ENCODE measurements around the gene CIC. TPM values are rescaled to one million over a fixed set of nuclear protein-coding genes. Genes with fewer than 3 reads are reported as not detected.

CIC gene
- total RNA-seq, 4 donors from 2014 or later: 15.2 to 52.2 (median 41.5) TPM

GRCh38 chr19:42293540-42293939 lies 24.5 kb downstream of the CIC start:
- Histone ChIP-seq H3K4me3 (no peak overlapping the region), H3K4me1 (no peaks in the 10 kb centered on the region), H3K9me3 (no peaks in the 10 kb centered on the region), H3K27ac (no peak overlapping the region), H3K36me3 (peaks cover 0 to 66% of the 10 kb centered on the region in 2 donors), H3K27me3 (no peaks in the 10 kb centered on the region)
- intact Hi-C loops (cut with DNase I; ENCODE audit: low total_unique reads) (no loop called here), in situ Hi-C loops (cut with MboI; ENCODE audit: low sequenced_read_pairs in 4 of 4) (no loop called here)
- ATAC-seq (no peak), DNase-seq (no peak)
- TF ChIP-seq, protein P1, sequence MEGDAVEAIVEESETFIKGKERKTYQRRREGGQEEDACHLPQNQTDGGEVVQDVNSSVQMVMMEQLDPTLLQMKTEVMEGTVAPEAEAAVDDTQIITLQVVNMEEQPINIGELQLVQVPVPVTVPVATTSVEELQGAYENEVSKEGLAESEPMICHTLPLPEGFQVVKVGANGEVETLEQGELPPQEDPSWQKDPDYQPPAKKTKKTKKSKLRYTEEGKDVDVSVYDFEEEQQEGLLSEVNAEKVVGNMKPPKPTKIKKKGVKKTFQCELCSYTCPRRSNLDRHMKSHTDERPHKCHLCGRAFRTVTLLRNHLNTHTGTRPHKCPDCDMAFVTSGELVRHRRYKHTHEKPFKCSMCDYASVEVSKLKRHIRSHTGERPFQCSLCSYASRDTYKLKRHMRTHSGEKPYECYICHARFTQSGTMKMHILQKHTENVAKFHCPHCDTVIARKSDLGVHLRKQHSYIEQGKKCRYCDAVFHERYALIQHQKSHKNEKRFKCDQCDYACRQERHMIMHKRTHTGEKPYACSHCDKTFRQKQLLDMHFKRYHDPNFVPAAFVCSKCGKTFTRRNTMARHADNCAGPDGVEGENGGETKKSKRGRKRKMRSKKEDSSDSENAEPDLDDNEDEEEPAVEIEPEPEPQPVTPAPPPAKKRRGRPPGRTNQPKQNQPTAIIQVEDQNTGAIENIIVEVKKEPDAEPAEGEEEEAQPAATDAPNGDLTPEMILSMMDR (IDR thresholded peaks at IDR 0.05 in 4 of 5, conservative IDR thresholded peaks at IDR 0.05 in 1 of 5): no peak
- TF ChIP-seq POLR2A (IDR thresholded peaks at IDR 0.05): no peak

GRCh38 chr19:42293948-42294347 lies 24.9 kb downstream of the CIC start:
- Histone ChIP-seq H3K27ac (no peak overlapping the region), H3K27me3 (no peaks in the 10 kb centered on the region), H3K36me3 (peaks cover 0 to 61% of the 10 kb centered on the region in 2 donors), H3K4me3 (no peak overlapping the region), H3K4me1 (no peaks in the 10 kb centered on the region), H3K9me3 (no peaks in the 10 kb centered on the region)
- in situ Hi-C loops (cut with MboI; ENCODE audit: low sequenced_read_pairs in 4 of 4): no loop called here
- no peak for TF ChIP-seq POLR2A (IDR thresholded peaks at IDR 0.05)
- TF ChIP-seq, protein P1 (IDR thresholded peaks at IDR 0.05 in 4 of 5, conservative IDR thresholded peaks at IDR 0.05 in 1 of 5): no peak
- DNase-seq: no peak
- no peak for ATAC-seq
- intact Hi-C loops (cut with DNase I; ENCODE audit: low total_unique reads): no loop called here

DNA sequence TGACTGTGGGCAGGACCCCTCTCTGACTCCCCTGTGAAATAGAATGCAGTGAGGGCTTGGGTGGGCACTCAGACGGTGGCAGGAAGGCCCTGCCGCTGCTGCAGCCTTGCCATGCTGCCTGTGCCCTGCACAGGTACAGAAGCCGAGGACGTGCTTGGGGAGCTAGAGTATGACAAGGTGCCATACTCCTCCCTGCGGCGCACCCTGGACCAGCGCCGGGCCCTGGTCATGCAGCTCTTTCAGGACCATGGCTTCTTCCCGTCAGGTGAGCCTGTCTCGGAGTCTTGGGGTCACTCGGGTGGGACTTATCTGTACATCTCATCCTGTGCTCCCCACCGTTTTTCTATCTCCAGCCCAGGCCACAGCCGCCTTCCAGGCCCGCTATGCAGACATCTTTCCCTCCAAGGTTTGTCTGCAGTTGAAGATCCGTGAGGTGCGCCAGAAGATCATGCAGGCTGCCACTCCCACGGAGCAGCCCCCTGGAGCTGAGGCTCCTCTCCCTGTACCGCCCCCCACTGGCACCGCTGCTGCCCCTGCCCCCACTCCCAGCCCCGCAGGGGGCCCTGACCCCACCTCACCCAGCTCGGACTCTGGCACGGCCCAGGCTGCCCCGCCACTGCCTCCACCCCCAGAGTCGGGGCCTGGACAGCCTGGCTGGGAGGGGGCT lies 25.6 kb downstream of the CIC start:
- Histone ChIP-seq H3K4me1 (no peaks in the 10 kb centered on the region), H3K9me3 (no peaks in the 10 kb centered on the region), H3K27ac (no peak overlapping the region), H3K27me3 (no peaks in the 10 kb centered on the region), H3K36me3 (peaks cover 0 to 55% of the 10 kb centered on the region in 2 donors), H3K4me3 (no peak overlapping the region)
- no peak for ATAC-seq
- in situ Hi-C loops (cut with MboI; ENCODE audit: low sequenced_read_pairs in 4 of 4) (no loop called here), intact Hi-C loops (cut with DNase I; ENCODE audit: low total_unique reads) (no loop called here)
- no peak for TF ChIP-seq POLR2A (IDR thresholded peaks at IDR 0.05)
- TF ChIP-seq, protein P1 (IDR thresholded peaks at IDR 0.05 in 4 of 5, conservative IDR thresholded peaks at IDR 0.05 in 1 of 5): no peak
- no peak for DNase-seq

- no peaks in the 10 kb centered on the region for H3K27me3 ChIP-seq
- no peaks in the 10 kb centered on the region for H3K4me1 ChIP-seq
- H3K36me3 ChIP-seq: peaks cover 0 to 47% of the 10 kb centered on the region in 2 donors
- TF ChIP-seq, protein P1 (IDR thresholded peaks at IDR 0.05 in 4 of 5, conservative IDR thresholded peaks at IDR 0.05 in 1 of 5): no peak
- no peak for TF ChIP-seq POLR2A (IDR thresholded peaks at IDR 0.05)
- intact Hi-C loops (cut with DNase I; ENCODE audit: low total_unique reads): no loop called here
- no peak overlapping the region for H3K4me3 ChIP-seq
- in situ Hi-C loops (cut with MboI; ENCODE audit: low sequenced_read_pairs in 4 of 4): no loop called here
- DNase-seq (no peak), ATAC-seq (no peak)
- no peak overlapping the region for H3K27ac ChIP-seq
- no peaks in the 10 kb centered on the region for H3K9me3 ChIP-seq
These were observed 26.3 kb downstream of the CIC start for GRCh38 chr19:42295342-42295741.
